H9 (cell line): ENCODE measurements around the gene HIBCH. TPM values are rescaled to one million over a fixed set of nuclear protein-coding genes. Genes with fewer than 3 reads are reported as not detected.

ENCODE experiments used
- DNase-seq: peaks from one replicate; pipeline ENCODE4 v3.0.0-alpha.2; 2017
- H2AFZ ChIP-seq: one replicate; pipeline ENCODE4 v1.6.1; 2013; ENCODE audit warnings: mild to moderate bottlenecking, low read length, control low read depth, moderate library complexity
- H2AK5ac ChIP-seq: 2 replicates; pipeline ENCODE4 v1.6.1; 2013; ENCODE audit warnings: low read length, control low read depth, mixed read lengths; ENCODE audit not compliant: insufficient read length
- H2BK120ac ChIP-seq: one replicate; pipeline ENCODE4 v1.6.1; 2013; ENCODE audit warnings: low read depth, mild to moderate bottlenecking, low read length, control low read depth, inconsistent platforms; ENCODE audit not compliant: poor library complexity, severe bottlenecking
- H2BK12ac ChIP-seq: 2 replicates; pipeline ENCODE4 v1.6.1; 2013; ENCODE audit warnings: low read length, control low read depth, mixed read lengths, low read depth; ENCODE audit not compliant: insufficient read length
- H2BK15ac ChIP-seq: 2 replicates; pipeline ENCODE4 v1.6.1; 2013; ENCODE audit warnings: low read depth, low read length, control low read depth
- H2BK20ac ChIP-seq: one replicate; pipeline ENCODE4 v1.6.1; 2013; ENCODE audit warnings: low read depth, mild to moderate bottlenecking, low read length, control low read depth, inconsistent platforms; ENCODE audit not compliant: poor library complexity, severe bottlenecking
- H2BK5ac ChIP-seq: 2 replicates; pipeline ENCODE4 v1.6.1; 2013; ENCODE audit warnings: low read length, control low read depth, mixed read lengths; ENCODE audit not compliant: insufficient read length
- H3K14ac ChIP-seq: 2 replicates; pipeline ENCODE4 v1.6.1; 2013; ENCODE audit warnings: low read length, control low read depth; ENCODE audit not compliant: insufficient read depth
- H3K18ac ChIP-seq: 2 replicates; pipeline ENCODE4 v1.6.1; 2013; ENCODE audit warnings: low read depth, mild to moderate bottlenecking, mixed read lengths, low read length, control low read depth; ENCODE audit not compliant: insufficient read length
- H3K23ac ChIP-seq: 2 replicates; pipeline ENCODE4 v1.6.1; 2013; ENCODE audit warnings: low read length, control low read depth, mixed read lengths, low read depth; ENCODE audit not compliant: insufficient read length
- H3K23me2 ChIP-seq: 2 replicates; pipeline ENCODE4 v1.6.1; 2013; ENCODE audit warnings: low read depth, mild to moderate bottlenecking, mixed read lengths, low read length, control low read depth; ENCODE audit not compliant: insufficient read length, poor library complexity, severe bottlenecking
- H3K27ac ChIP-seq: 2 replicates; pipeline ENCODE4 v1.5.1; 2013; ENCODE audit warnings: low read length, control low read depth, mixed read lengths, low read depth; ENCODE audit not compliant: insufficient read length
- H3K27me3 ChIP-seq: 2 replicates; pipeline ENCODE4 v1.6.1; 2013; ENCODE audit warnings: low read length, control low read depth, inconsistent platforms; ENCODE audit not compliant: insufficient read depth
- H3K4ac ChIP-seq: 2 replicates; pipeline ENCODE4 v1.6.1; 2013; ENCODE audit warnings: low read depth, mild to moderate bottlenecking, control low read depth, inconsistent platforms, low read length, moderate library complexity
- H3K4me1 ChIP-seq: 2 replicates; pipeline ENCODE4 v1.6.1; 2013; ENCODE audit warnings: low read length, control low read depth, inconsistent platforms; ENCODE audit not compliant: insufficient read depth
- H3K4me2 ChIP-seq: 2 replicates; pipeline ENCODE4 v1.6.1; 2013; ENCODE audit warnings: low read length, control low read depth, mixed read lengths; ENCODE audit not compliant: insufficient read length, insufficient read depth
- H3K56ac ChIP-seq: 2 replicates; pipeline ENCODE4 v1.6.1; 2013; ENCODE audit warnings: low read depth, mild to moderate bottlenecking, mixed read lengths, low read length, control low read depth; ENCODE audit not compliant: insufficient read length
- H3K79me1 ChIP-seq: 2 replicates; pipeline ENCODE4 v1.6.1; 2013; ENCODE audit warnings: low read depth, mild to moderate bottlenecking, moderate library complexity, low read length, control low read depth, inconsistent platforms; ENCODE audit not compliant: insufficient read depth, poor library complexity, severe bottlenecking
- H3K79me2 ChIP-seq: 2 replicates; pipeline ENCODE4 v1.6.1; 2013; ENCODE audit warnings: low read length, control low read depth, inconsistent platforms; ENCODE audit not compliant: insufficient read depth
- H3K9ac ChIP-seq: 2 replicates; pipeline ENCODE4 v1.6.1; 2013; ENCODE audit warnings: low read length, control low read depth, mixed read lengths; ENCODE audit not compliant: insufficient read length; ENCODE audit errors: extremely low read depth
- H3K9me3 ChIP-seq: one replicate; pipeline ENCODE4 v1.6.1; 2013; ENCODE audit warnings: low read depth, low read length, inconsistent platforms; ENCODE audit not compliant: control insufficient read depth
- H3T11ph ChIP-seq: one replicate; pipeline ENCODE4 v1.6.1; 2013; ENCODE audit warnings: mild to moderate bottlenecking, low read length, control low read depth, inconsistent platforms
- H4K20me1 ChIP-seq: one replicate; pipeline ENCODE4 v1.6.1; 2013; ENCODE audit not compliant: control insufficient read depth, insufficient read length, insufficient read depth
- H4K5ac ChIP-seq: 2 replicates; pipeline ENCODE4 v1.6.1; 2013; ENCODE audit warnings: low read depth, mild to moderate bottlenecking, mixed read lengths, low read length, control low read depth; ENCODE audit not compliant: insufficient read length
- H4K8ac ChIP-seq: replicated peaks from 2 replicates; pipeline ENCODE4 v1.6.1; 2013; ENCODE audit warnings: low read length, control low read depth, mixed read lengths, low read depth; ENCODE audit not compliant: insufficient read length
- H4K91ac ChIP-seq: 2 replicates; pipeline ENCODE4 v1.6.1; 2013; ENCODE audit warnings: low read depth, mild to moderate bottlenecking, moderate library complexity, mixed read lengths, low read length, control low read depth; ENCODE audit not compliant: insufficient read length
- H3K27ac Mint-ChIP-seq, 3 experiments: 2 replicates in 2 of 3; 3 replicates in 1 of 3; pipeline ENCODE4 v1.8.0; 2020 to 2021; ENCODE audit warnings: mixed read lengths in 3 of 3, mild to moderate bottlenecking in 1 of 3, moderate library complexity in 1 of 3
- H3K27me3 Mint-ChIP-seq: 2 replicates; pipeline ENCODE4 v1.8.0; 2021; ENCODE audit warnings: low read depth, mild to moderate bottlenecking, moderate library complexity, mixed read lengths
- H3K36me3 Mint-ChIP-seq, 3 experiments: 2 replicates in 2 of 3; 3 replicates in 1 of 3; pipeline ENCODE4 v1.8.0; 2020 to 2021; ENCODE audit warnings: low read depth in 3 of 3, mixed read lengths in 3 of 3; ENCODE audit not compliant: insufficient read depth in 1 of 3
- H3K4me1 Mint-ChIP-seq, 2 experiments: 2 replicates each; pipeline ENCODE4 v1.8.0; 2020; ENCODE audit warnings: mixed read lengths in 2 of 2
- H3K4me3 Mint-ChIP-seq, 2 experiments: 2 replicates in 1 of 2; 3 replicates in 1 of 2; pipeline ENCODE4 v1.8.0; 2020 to 2021; ENCODE audit warnings: mild to moderate bottlenecking in 2 of 2, mixed read lengths in 2 of 2, moderate library complexity in 1 of 2
- H3K9me3 Mint-ChIP-seq, 2 experiments: 2 replicates in 1 of 2; 3 replicates in 1 of 2; pipeline ENCODE4 v1.8.0; 2020; ENCODE audit warnings: mild to moderate bottlenecking in 2 of 2, mixed read lengths in 2 of 2, moderate library complexity in 1 of 2
- CTCF ChIP-seq: fragments of 200-600 bp; sonication (generic); conservative IDR thresholded peaks from 3 replicates; pipeline ENCODE4 v1.8.0; 2021; ENCODE audit warnings: antibody characterized with exemption, mild to moderate bottlenecking
- total RNA-seq: library from RNA; stranded (reverse); gene quantifications from 2 replicates; pipeline ENCODE4 v1.2.1, GENCODE V29; 2021

Gene HIBCH
- total RNA-seq, 1 experiment from 2014 or later = 28.0 TPM

- H3T11ph ChIP-seq = no peak overlapping the region
- 0 out of 2 replicates have a peak, but pooled peaks cover 4% of the 10 kb centered on the region for H3K27me3 Mint-ChIP-seq
- H3K27ac Mint-ChIP-seq = no peak overlapping the region
- H2BK15ac ChIP-seq = no peak overlapping the region
- no peak overlapping the region for H3K9ac ChIP-seq
- peaks cover 5% of the 10 kb centered on the region for H3K23me2 ChIP-seq
- no peaks in the 10 kb centered on the region for H3K79me1 ChIP-seq
- no peak overlapping the region for H3K4ac ChIP-seq
- H3K4me1 ChIP-seq = no peaks in the 10 kb centered on the region
- no peak overlapping the region for H3K4me2 ChIP-seq
- no peak overlapping the region for H3K56ac ChIP-seq
- H3K79me2 ChIP-seq = no peaks in the 10 kb centered on the region
- H3K4me3 Mint-ChIP-seq = no peak overlapping the region
- peaks cover 7 to 8% of the 10 kb centered on the region in 2 experiments for H3K4me1 Mint-ChIP-seq
- H4K5ac ChIP-seq = no peak overlapping the region
- no peak overlapping the region for H3K23ac ChIP-seq
- H3K27ac ChIP-seq = no peak overlapping the region
- H3K27me3 ChIP-seq = no peaks in the 10 kb centered on the region
- no peak overlapping the region for H3K18ac ChIP-seq
- no peaks in the 10 kb centered on the region for H3K9me3 Mint-ChIP-seq
- no peaks in the 10 kb centered on the region for H3K9me3 ChIP-seq
- no peak overlapping the region for H4K91ac ChIP-seq
- H2BK120ac ChIP-seq = no peak overlapping the region
- H2BK12ac ChIP-seq = no peak overlapping the region
- no peak overlapping the region for H2AK5ac ChIP-seq
- H2BK5ac ChIP-seq = no peak overlapping the region
- no peaks in the 10 kb centered on the region for H4K20me1 ChIP-seq
- no peak for DNase-seq
- TF ChIP-seq CTCF = no peak
- H3K36me3 Mint-ChIP-seq = no peaks in the 10 kb centered on the region
- H2AFZ ChIP-seq = no peak overlapping the region
- no peak overlapping the region for H4K8ac ChIP-seq
- no peak overlapping the region for H3K14ac ChIP-seq
- H2BK20ac ChIP-seq = no peak overlapping the region
Observed at GRCh38 chr2:190323406-190323805, 3.8 kb upstream of the HIBCH start.
